ENCODE data around the gene DEGS1. TPM values are rescaled to one million over a fixed set of nuclear protein-coding genes. Genes with fewer than 3 reads are reported as not detected.

Gene DEGS1
- total RNA-seq, 1 donor from 2014 or later, result 72.0 TPM

DNA sequence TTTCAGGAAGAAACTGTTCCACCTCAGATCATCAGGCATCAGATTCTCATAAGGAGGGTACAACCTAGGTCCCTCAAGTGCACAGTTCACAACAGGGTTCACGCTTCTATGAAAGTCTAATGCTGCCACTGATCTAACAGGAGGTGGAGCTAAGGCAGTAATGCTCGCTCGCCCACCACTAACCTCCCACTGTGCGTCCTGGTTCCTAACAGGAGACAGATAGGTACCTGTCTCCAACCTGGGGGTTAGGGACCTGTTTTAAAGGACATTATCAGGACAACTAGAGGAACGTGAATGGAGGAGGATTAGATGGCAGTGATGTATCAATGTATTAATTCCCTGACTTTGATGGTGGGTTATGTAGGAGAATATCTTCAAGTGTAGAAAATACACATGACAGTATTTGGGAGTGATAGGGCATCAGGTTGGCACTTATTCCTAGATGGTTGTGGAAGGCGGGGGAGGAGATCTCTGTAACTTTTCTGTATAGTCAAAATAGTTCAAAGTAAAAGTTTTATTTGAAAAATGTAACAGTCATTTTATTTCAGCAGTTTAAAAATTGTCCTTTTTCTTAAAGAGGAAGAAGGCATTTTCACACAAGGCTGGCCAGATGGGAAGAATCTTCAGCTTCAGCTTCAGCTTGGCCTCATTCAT lies 43.9 kb downstream of the DEGS1 start:
- Histone ChIP-seq H3K27ac (no peak overlapping the region), H3K4me3 (no peak overlapping the region), H3K9me3 (no peaks in the 10 kb centered on the region), H3K36me3 (peaks cover 56% of the 10 kb centered on the region), H3K27me3 (ENCODE audit: low read depth) (no peaks in the 10 kb centered on the region), H3K4me1 (peaks cover 9% of the 10 kb centered on the region)
- TF ChIP-seq, protein P1, sequence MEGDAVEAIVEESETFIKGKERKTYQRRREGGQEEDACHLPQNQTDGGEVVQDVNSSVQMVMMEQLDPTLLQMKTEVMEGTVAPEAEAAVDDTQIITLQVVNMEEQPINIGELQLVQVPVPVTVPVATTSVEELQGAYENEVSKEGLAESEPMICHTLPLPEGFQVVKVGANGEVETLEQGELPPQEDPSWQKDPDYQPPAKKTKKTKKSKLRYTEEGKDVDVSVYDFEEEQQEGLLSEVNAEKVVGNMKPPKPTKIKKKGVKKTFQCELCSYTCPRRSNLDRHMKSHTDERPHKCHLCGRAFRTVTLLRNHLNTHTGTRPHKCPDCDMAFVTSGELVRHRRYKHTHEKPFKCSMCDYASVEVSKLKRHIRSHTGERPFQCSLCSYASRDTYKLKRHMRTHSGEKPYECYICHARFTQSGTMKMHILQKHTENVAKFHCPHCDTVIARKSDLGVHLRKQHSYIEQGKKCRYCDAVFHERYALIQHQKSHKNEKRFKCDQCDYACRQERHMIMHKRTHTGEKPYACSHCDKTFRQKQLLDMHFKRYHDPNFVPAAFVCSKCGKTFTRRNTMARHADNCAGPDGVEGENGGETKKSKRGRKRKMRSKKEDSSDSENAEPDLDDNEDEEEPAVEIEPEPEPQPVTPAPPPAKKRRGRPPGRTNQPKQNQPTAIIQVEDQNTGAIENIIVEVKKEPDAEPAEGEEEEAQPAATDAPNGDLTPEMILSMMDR (IDR thresholded peaks at IDR 0.05), result no peak
- intact Hi-C loops (cut with DNase I), result no loop called here
- ATAC-seq (no peak), DNase-seq (no peak)

DNA sequence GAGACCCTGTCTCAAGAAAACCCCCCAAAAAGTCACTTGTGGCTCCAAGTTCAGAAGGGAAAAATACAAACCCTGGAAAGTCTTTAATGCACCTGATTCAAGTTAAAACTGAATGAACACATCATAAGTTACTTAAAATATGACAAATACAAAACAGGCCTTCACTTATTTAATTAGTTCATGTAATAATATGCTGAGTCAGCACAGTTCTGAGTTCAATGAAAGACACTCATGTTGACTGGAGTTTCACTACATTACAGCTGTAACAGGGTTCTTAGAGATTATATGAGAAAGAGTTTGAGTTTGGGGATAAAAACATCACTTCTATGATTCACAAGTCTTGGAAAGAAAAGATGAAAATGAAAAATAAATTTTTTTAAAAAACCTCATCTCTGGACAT lies 51.0 kb downstream of the DEGS1 start:
- H3K36me3 ChIP-seq, result peaks cover 57% of the 10 kb centered on the region
- intact Hi-C loops (cut with DNase I), result no loop called here

DNA sequence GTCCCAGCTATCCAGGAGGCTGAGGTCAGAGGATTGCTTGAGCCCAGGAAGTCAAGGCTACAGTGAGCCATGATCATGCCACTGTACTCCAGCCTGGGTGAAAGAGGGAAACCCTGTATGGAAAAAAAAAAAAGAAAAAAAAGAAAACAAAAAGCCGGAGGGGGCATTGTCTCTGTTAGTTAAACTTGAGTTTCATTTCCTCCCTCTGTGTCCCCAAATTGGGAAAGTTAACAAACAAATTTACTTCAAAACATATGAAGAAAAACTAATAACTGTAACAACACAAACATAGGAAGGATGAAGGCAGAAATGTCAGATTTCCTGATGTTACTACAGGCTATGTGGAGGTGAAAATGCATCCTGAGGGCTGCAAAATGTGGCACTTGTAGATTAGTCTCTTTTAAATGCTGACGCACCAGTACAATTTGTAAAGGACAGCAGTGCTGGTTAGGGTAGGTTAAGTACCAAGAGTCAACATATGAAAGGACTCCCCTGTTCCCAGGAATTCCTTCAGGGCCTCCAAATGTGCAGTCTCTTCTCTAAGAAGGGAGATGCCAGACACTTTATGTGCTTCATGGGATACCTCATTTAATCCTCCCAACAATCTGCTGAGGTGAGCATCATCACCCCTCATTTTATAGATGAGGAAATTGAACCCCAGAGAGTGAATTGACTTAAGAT lies 52.9 kb downstream of the DEGS1 start:
- Histone ChIP-seq H3K27me3 (ENCODE audit: low read depth) (no peaks in the 10 kb centered on the region), H3K4me1 (peaks cover 12% of the 10 kb centered on the region), H3K27ac (peak overlapping the region; percentile 11), H3K9me3 (no peaks in the 10 kb centered on the region), H3K36me3 (peaks cover 42% of the 10 kb centered on the region), H3K4me3 (no peak overlapping the region)
- intact Hi-C loops (cut with DNase I), result no loop called here
- DNase-seq, result no peak
- TF ChIP-seq, protein P1 (IDR thresholded peaks at IDR 0.05), result no peak
- peak in 1 of 2 donors; percentile 25 for ATAC-seq

More for the DNA sequence above, 51.0 kb downstream of the DEGS1 start:
- Histone ChIP-seq H3K4me1 (peaks cover 12% of the 10 kb centered on the region), H3K27me3 (ENCODE audit: low read depth) (no peaks in the 10 kb centered on the region), H3K27ac (no peak overlapping the region), H3K4me3 (no peak overlapping the region), H3K9me3 (no peaks in the 10 kb centered on the region)
- TF ChIP-seq, protein P1 (IDR thresholded peaks at IDR 0.05), result no peak
- no peak for DNase-seq
- no peak for ATAC-seq

DNA sequence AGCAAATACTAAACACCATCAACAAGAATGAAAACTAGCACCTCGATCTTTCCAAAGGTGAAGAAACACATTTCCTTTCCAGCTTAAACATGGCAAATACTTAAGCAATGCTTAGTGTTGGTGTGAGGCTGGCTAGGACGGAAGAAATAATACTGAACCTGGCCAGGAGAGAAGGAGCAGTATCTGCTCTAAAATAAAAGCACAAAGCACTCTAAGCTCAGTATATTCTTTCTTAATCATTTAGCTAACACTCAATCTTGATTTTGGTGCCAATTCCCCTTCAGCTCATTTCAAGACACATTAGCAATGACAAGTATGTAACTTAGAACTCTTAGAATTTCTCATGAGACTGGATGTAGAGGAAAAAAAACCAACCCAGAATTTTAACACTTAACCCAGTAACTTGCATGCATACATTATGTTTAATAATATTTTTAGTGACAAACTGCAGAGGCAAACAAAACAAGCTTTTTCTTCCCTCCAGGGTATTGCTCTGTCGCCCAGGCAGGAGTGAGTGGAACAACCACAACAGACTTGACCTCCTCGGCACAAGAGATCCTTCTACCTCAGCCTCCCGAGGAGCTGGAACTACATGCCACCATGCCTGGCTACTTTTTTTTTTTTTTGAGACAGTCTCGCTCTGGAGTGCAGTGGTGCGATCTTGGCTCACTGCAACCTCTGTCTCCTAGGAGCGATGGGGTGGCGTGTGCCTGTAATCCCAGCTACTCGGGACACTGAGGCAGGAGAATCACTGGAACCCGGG lies 54.3 kb downstream of the DEGS1 start:
- Histone ChIP-seq H3K27ac (peak overlapping the region; percentile 61), H3K4me1 (peaks cover 12% of the 10 kb centered on the region), H3K27me3 (ENCODE audit: low read depth) (no peaks in the 10 kb centered on the region), H3K36me3 (peaks cover 30% of the 10 kb centered on the region), H3K9me3 (no peaks in the 10 kb centered on the region), H3K4me3 (no peak overlapping the region)
- peak; percentile 84 to 87 for ATAC-seq
- intact Hi-C loops (cut with DNase I), result no loop called here
- no peak for DNase-seq
- TF ChIP-seq, protein P1 (IDR thresholded peaks at IDR 0.05), result no peak

DNA sequence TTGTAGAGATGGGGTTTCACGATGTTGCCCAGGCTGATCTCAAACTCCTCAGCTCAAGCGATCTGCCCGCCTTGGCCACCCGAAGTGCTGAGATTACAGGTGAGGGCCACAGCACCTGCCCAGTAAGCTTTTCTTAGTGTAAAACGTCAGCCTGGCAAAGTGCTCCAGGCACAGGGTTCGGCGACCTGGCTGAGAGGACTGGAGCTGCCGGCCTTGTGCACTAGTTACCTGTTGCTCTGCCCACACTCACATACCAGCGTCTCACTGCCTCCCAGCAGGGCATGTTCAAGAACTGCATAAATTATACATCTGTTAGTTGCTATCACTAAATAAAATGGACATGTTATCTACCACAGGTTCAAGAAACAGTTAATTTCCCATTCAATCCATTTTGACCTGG lies 55.2 kb downstream of the DEGS1 start:
- Histone ChIP-seq H3K4me3 (no peak overlapping the region), H3K4me1 (peaks cover 12% of the 10 kb centered on the region), H3K36me3 (peaks cover 21% of the 10 kb centered on the region), H3K9me3 (no peaks in the 10 kb centered on the region), H3K27me3 (ENCODE audit: low read depth) (no peaks in the 10 kb centered on the region), H3K27ac (peak overlapping the region; percentile 39)
- intact Hi-C loops (cut with DNase I), result no loop called here
- TF ChIP-seq, protein P1 (IDR thresholded peaks at IDR 0.05), result no peak
- ATAC-seq (peak; percentile 64 to 76), DNase-seq (peak; percentile 50)

Measured in lower lobe of right lung (tissue), 2 donors.